Measurements from ENCODE around the gene PIK3R6. TPM values are rescaled to one million over a fixed set of nuclear protein-coding genes. Genes with fewer than 3 reads are reported as not detected.

Gene PIK3R6
- total RNA-seq, 1 experiment from 2014 or later: not detected

GRCh38 chr17:8794636-8795035 lies 72.8 kb downstream of the PIK3R6 start:
- H3K27ac Mint-ChIP-seq: peak overlapping the region in 1 of 3 experiments; percentile 72; a peak in 1 of 7 replicates
- peaks cover 1% of the 10 kb centered on the region for H3K27me3 Mint-ChIP-seq (ENCODE audit: low read depth)
- Histone ChIP-seq H4K8ac (replicated peaks; ENCODE audit: insufficient read length, low read depth, low read length) (no peak overlapping the region), H3K23me2 (ENCODE audit: insufficient read length, low read depth, low read length, poor library complexity, severe bottlenecking) (no peaks in the 10 kb centered on the region), H3K4me1 (ENCODE audit: insufficient read depth, low read length) (no peaks in the 10 kb centered on the region), H2BK5ac (ENCODE audit: insufficient read length, low read length) (no peak overlapping the region), H3K9ac (ENCODE audit: extremely low read depth, insufficient read length, low read length) (no peak overlapping the region), H3K9me3 (ENCODE audit: control insufficient read depth, low read depth, low read length) (peaks cover 5% of the 10 kb centered on the region), H3T11ph (ENCODE audit: low read length) (no peak overlapping the region), H2BK120ac (ENCODE audit: low read depth, low read length, poor library complexity, severe bottlenecking) (no peak overlapping the region), H3K4ac (ENCODE audit: low read depth, low read length) (no peak overlapping the region), H3K18ac (ENCODE audit: insufficient read length, low read depth, low read length) (no peak overlapping the region), H2BK20ac (ENCODE audit: low read depth, low read length, poor library complexity, severe bottlenecking) (no peak overlapping the region), H4K20me1 (ENCODE audit: control insufficient read depth, insufficient read depth, insufficient read length) (no peaks in the 10 kb centered on the region), H2AFZ (ENCODE audit: low read length) (no peak overlapping the region), H3K23ac (ENCODE audit: insufficient read length, low read depth, low read length) (no peak overlapping the region), H2BK12ac (ENCODE audit: insufficient read length, low read depth, low read length) (no peak overlapping the region), H2AK5ac (ENCODE audit: insufficient read length, low read length) (no peak overlapping the region), H4K91ac (ENCODE audit: insufficient read length, low read depth, low read length) (no peak overlapping the region), H2BK15ac (ENCODE audit: low read depth, low read length) (no peak overlapping the region), H3K27ac (ENCODE audit: insufficient read length, low read depth, low read length) (no peak overlapping the region), H3K56ac (ENCODE audit: insufficient read length, low read depth, low read length) (no peak overlapping the region), H4K5ac (ENCODE audit: insufficient read length, low read depth, low read length) (no peak overlapping the region), H3K4me2 (ENCODE audit: insufficient read depth, insufficient read length, low read length) (no peak overlapping the region), H3K14ac (ENCODE audit: insufficient read depth, low read length) (no peak overlapping the region), H3K79me2 (ENCODE audit: insufficient read depth, low read length) (no peaks in the 10 kb centered on the region), H3K79me1 (ENCODE audit: insufficient read depth, low read depth, low read length, poor library complexity, severe bottlenecking) (no peaks in the 10 kb centered on the region), H3K27me3 (ENCODE audit: insufficient read depth, low read length) (no peaks in the 10 kb centered on the region)
- H3K36me3 Mint-ChIP-seq (ENCODE audit: insufficient read depth in 1 of 3, low read depth in 3 of 3): peaks cover 2 to 10% (median 6%) of the 10 kb centered on the region in 3 experiments; a peak in 6 of 7 replicates
- H3K4me1 Mint-ChIP-seq: peaks cover 21 to 36% of the 10 kb centered on the region in 2 experiments
- H3K4me3 Mint-ChIP-seq: no peak overlapping the region
- WGBS (ENCODE audit: extremely low coverage, insufficient read length, low lambda C conversion rate): no CpG with 5 or more reads among the region's 7 CpGs
- peak; percentile 22 for DNase-seq
- peaks cover 9 to 16% of the 10 kb centered on the region in 2 experiments for H3K9me3 Mint-ChIP-seq
- no peak for TF ChIP-seq CTCF (conservative IDR thresholded peaks at IDR 0.05)
